HepG2 (cell line): ENCODE measurements around the gene PCIF1. TPM values are rescaled to one million over a fixed set of nuclear protein-coding genes. Genes with fewer than 3 reads are reported as not detected.

Experiments used
- DNMT3B ChIP-seq: conservative IDR thresholded peaks from 2 replicates; pipeline ENCODE4 v1.6.1; 2016; ENCODE audit warnings: missing biosample characterization, control low read depth
- EP300 ChIP-seq, 3 experiments: sonication (generic) in 1 of 3; formaldehyde crosslinking in 1 of 3; IDR thresholded peaks; 2 replicates each; pipeline versions ENCODE4 v1.5.1 to v1.6.1; 2011 to 2020; ENCODE audit warnings: low read depth in 2 of 3, low read length in 2 of 3, borderline replicate concordance in 1 of 3, improper control_type of control experiment in 1 of 3, mild to moderate bottlenecking in 1 of 3, missing genetic modification reagents in 1 of 3, moderate library complexity in 1 of 3
- ESRRA ChIP-seq: sonication (generic); formaldehyde crosslinking; IDR thresholded peaks from 2 replicates; pipeline ENCODE4 v1.5.1; 2020; ENCODE audit warnings: mild to moderate bottlenecking, low read depth, missing genetic modification reagents
- FOXA3 ChIP-seq: IDR thresholded peaks from 2 replicates; pipeline ENCODE4 v1.6.1; 2016; ENCODE audit warnings: missing genetic modification reagents, missing compliant biosample characterization
- HNF4G ChIP-seq, 2 experiments: sonication (generic) in 1 of 2; formaldehyde crosslinking in 1 of 2; IDR thresholded peaks; 2 replicates each; pipeline versions ENCODE4 v1.4.0 to v1.6.1; 2011 to 2020; ENCODE audit warnings: borderline replicate concordance in 2 of 2, low read depth in 2 of 2, mild to moderate bottlenecking in 2 of 2, low read length in 1 of 2, missing genetic modification reagents in 1 of 2, moderate library complexity in 1 of 2
- KAT8 ChIP-seq: IDR thresholded peaks from 2 replicates; pipeline ENCODE4 v1.6.1; 2016; ENCODE audit warnings: missing genetic modification reagents, missing compliant biosample characterization
- KLF15 ChIP-seq: sonication (generic); formaldehyde crosslinking; IDR thresholded peaks from 2 replicates; pipeline ENCODE4 v1.8.1; 2023; ENCODE audit warnings: borderline replicate concordance, mild to moderate bottlenecking, inconsistent platforms, missing genetic modification reagents, mixed read lengths
- MED1 ChIP-seq: sonication (generic); formaldehyde crosslinking; IDR thresholded peaks from 2 replicates; pipeline ENCODE4 v1.4.0; 2020; ENCODE audit warnings: missing genetic modification reagents
- NR2C2 ChIP-seq: sonication (generic); formaldehyde crosslinking; IDR thresholded peaks from 2 replicates; pipeline ENCODE4 v1.4.0; 2020; ENCODE audit warnings: missing genetic modification reagents, mild to moderate bottlenecking, moderate library complexity, borderline replicate concordance
- SUZ12 ChIP-seq: fragments of 150-350 bp; IDR thresholded peaks from 2 replicates; pipeline ENCODE4 v1.6.1; 2014; ENCODE audit warnings: low read depth, low read length
- TFDP2 ChIP-seq: sonication (generic); formaldehyde crosslinking; IDR thresholded peaks from 2 replicates; pipeline ENCODE4 v1.4.0; 2020; ENCODE audit warnings: missing genetic modification reagents
- ZFP41 ChIP-seq: sonication (generic); formaldehyde crosslinking; IDR thresholded peaks from 2 replicates; pipeline ENCODE4 v1.4.0; 2020; ENCODE audit warnings: mild to moderate bottlenecking, missing genetic modification reagents, borderline replicate concordance
- ZGPAT ChIP-seq: IDR thresholded peaks from 2 replicates; pipeline ENCODE4 v1.6.1; 2016; ENCODE audit warnings: mild to moderate bottlenecking
- ZNF263 ChIP-seq: sonication (generic); formaldehyde crosslinking; IDR thresholded peaks from 2 replicates; pipeline ENCODE4 v1.4.0; 2020; ENCODE audit warnings: missing genetic modification reagents
- ZNF609 ChIP-seq: sonication (generic); formaldehyde crosslinking; IDR thresholded peaks from 2 replicates; pipeline ENCODE4 v1.4.0; 2020; ENCODE audit warnings: mild to moderate bottlenecking, missing genetic modification reagents, borderline replicate concordance
- polyA plus RNA-seq, 8 experiments: library from polyadenylated mRNA; depleted of rRNA in 3 of 8; stranded (reverse) in 7 of 8; unstranded in 1 of 8; fragments of >200 nt; fragmentation: Illumina TruSeq in 4 of 8; extraction: Trizol in 4 of 8; gene quantifications; 2 replicates each; pipeline versions ENCODE4 v1.2.1 to v1.2.3, GENCODE V29; 2011 to 2016; ENCODE audit warnings: low read depth in 4 of 8, missing spikeins in 1 of 8, mixed read lengths in 1 of 8; ENCODE audit not compliant: insufficient read depth in 1 of 8
- total RNA-seq, 5 experiments: library from RNA; depleted of rRNA; stranded (reverse); fragments of >200 nt; fragmentation: Illumina TruSeq; extraction: Trizol; gene quantifications; 2 replicates each; pipeline ENCODE4 v1.2.3, GENCODE V29; 2016; ENCODE audit warnings: low read depth in 1 of 5
- TF ChIP-seq, protein P1 (sequence below): sonication (generic); formaldehyde crosslinking; IDR thresholded peaks from 2 replicates; pipeline ENCODE4 v1.5.0; 2020; ENCODE audit warnings: missing genetic modification reagents
- TF ChIP-seq, protein P2 (sequence below): sonication (generic); formaldehyde crosslinking; IDR thresholded peaks from 2 replicates; pipeline ENCODE4 v1.8.0; 2022; ENCODE audit warnings: mild to moderate bottlenecking, missing genetic modification reagents, moderate library complexity

Gene PCIF1
- total and polyA plus RNA-seq, 2 of the 13 experiments (the other 11 are each of a cell fraction or from before 2014, with no cell fraction given): 20.9 to 24.4 TPM

DNA sequence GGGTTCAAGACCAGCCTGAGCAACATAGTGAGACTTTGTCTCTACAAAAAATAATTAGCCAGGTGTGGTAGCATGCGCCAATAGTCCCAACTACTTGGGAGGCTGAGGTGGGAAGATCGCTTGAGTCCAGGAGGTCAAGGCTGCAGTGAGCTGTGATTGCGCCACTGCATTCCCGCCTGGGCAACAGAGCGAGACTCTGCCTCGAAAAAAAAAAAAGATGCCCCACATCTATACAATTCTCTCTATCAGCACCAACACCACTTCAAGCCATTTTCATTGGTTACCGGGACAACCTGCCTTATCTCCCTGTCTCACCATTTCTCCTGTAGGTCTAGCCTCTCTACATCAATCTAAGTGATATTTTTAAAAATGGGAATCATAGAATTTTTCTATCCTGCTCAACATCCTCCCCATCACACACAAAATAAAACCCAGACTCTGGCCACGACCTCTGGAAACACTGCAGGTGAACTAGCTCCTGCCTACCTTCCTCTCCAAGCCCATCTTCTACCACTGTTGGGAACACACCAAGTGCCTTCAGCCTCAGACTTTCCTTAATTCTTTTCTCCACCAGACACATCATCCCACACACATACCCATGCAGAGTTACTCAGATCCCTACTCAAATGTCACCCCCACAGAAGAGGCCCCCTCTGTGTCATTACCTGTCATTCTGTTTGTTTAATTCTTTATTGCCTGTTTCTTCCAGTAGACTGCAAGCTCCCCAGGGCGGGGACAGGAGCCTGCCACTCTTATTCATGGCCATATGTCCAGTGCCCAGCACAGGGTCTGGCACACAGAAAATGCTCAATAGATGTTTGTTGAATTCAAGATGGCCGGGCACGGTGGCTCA lies 12.9 kb upstream of the PCIF1 start (continued):
- no peak for TF ChIP-seq KLF15
- TF ChIP-seq NR2C2 (CRISPR knock-in tag): peak; percentile 54; the same call in 1 of the 2 replicates
- TF ChIP-seq TFDP2 (CRISPR knock-in tag): 0 out of 2 replicates have a peak, but pooled peaks have one; percentile 44
- peak; percentile 35; the same call in 1 of the 2 replicates for TF ChIP-seq KAT8 (CRISPR knock-in tag)
- TF ChIP-seq HNF4G (IDR thresholded peaks at IDR 0.05; ENCODE audit: borderline replicate concordance, low read depth, low read length): peak; percentile 69
- no peak for TF ChIP-seq HNF4G (CRISPR knock-in tag; IDR thresholded peaks at IDR 0.05; ENCODE audit: borderline replicate concordance, low read depth)
- TF ChIP-seq ZNF263 (CRISPR knock-in tag): 0 out of 2 replicates have a peak, but pooled peaks have one; percentile 49
- TF ChIP-seq ZFP41 (CRISPR knock-in tag): no peak
- TF ChIP-seq FOXA3 (CRISPR knock-in tag): 0 out of 2 replicates have a peak, but pooled peaks have one; percentile 32
- TF ChIP-seq ZGPAT (CRISPR knock-in tag): peak; percentile 51
- 0 out of 2 replicates have a peak, but pooled peaks have one; percentile 39 for TF ChIP-seq ZNF609 (CRISPR knock-in tag)
- 0 out of 2 replicates have a peak, but pooled peaks have one; percentile 44 for TF ChIP-seq ESRRA (CRISPR knock-in tag)
- TF ChIP-seq, protein P1, sequence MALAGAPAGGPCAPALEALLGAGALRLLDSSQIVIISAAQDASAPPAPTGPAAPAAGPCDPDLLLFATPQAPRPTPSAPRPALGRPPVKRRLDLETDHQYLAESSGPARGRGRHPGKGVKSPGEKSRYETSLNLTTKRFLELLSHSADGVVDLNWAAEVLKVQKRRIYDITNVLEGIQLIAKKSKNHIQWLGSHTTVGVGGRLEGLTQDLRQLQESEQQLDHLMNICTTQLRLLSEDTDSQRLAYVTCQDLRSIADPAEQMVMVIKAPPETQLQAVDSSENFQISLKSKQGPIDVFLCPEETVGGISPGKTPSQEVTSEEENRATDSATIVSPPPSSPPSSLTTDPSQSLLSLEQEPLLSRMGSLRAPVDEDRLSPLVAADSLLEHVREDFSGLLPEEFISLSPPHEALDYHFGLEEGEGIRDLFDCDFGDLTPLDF (CRISPR knock-in tag): 0 out of 2 replicates have a peak, but pooled peaks have one; percentile 39
- TF ChIP-seq, protein P2, sequence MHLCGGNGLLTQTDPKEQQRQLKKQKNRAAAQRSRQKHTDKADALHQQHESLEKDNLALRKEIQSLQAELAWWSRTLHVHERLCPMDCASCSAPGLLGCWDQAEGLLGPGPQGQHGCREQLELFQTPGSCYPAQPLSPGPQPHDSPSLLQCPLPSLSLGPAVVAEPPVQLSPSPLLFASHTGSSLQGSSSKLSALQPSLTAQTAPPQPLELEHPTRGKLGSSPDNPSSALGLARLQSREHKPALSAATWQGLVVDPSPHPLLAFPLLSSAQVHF (CRISPR knock-in tag): no peak
- TF ChIP-seq SUZ12: no peak
- TF ChIP-seq EP300 (IDR thresholded peaks at IDR 0.05; ENCODE audit: low read depth in 2 of 2, low read length in 2 of 2): peak in 1 of 2 experiments; percentile 40; a peak in 1 of 4 replicates
- TF ChIP-seq EP300 (CRISPR knock-in tag; IDR thresholded peaks at IDR 0.05; ENCODE audit: borderline replicate concordance): no peak
- no peak for TF ChIP-seq DNMT3B (CRISPR knock-in tag)
- TF ChIP-seq MED1 (CRISPR knock-in tag): peak; percentile 40; the same call in 1 of the 2 replicates
